GM12892 (cell line): ENCODE measurements around the gene REN.

Experiments
- DNase-seq: peaks from one replicate; pipeline ENCODE4 v3.0.0; 2011; ENCODE audit not compliant: insufficient read length
- FAIRE-seq: peaks from 2 replicates; lab custom pipeline; 2011; peaks lifted over from hg19 to GRCh38; lab: Jason Lieb, UNC
- POLR2A ChIP-seq: IDR thresholded peaks from 2 replicates; pipeline ENCODE4 v1.6.1; 2011; ENCODE audit warnings: low read depth, low read length, control low read depth
- POLR2AphosphoS5 ChIP-seq: IDR thresholded peaks from 2 replicates; pipeline ENCODE4 v1.6.1; 2011; ENCODE audit warnings: low read depth, low read length, control low read depth
- TAF1 ChIP-seq: IDR thresholded peaks from 2 replicates; pipeline ENCODE4 v1.6.1; 2011; ENCODE audit warnings: low read depth, mild to moderate bottlenecking, control low read depth, low read length, borderline replicate concordance

The REN gene

GRCh38 chr1:204139088-204139487 lies 27.0 kb downstream of the REN start:
- FAIRE-seq (no peak), DNase-seq (no peak)
- no peak for TF ChIP-seq POLR2A

- TF ChIP-seq TAF1 (no peak), POLR2A (no peak), POLR2AphosphoS5 (no peak)
- FAIRE-seq = no peak
- DNase-seq = no peak
Measured at GRCh38 chr1:204136814-204137213, 29.3 kb downstream of the REN start.

GRCh38 chr1:204134103-204134502 lies 32.0 kb downstream of the REN start:
- FAIRE-seq (no peak), DNase-seq (no peak)
- no peak for TF ChIP-seq POLR2A
- TF ChIP-seq TAF1 = no peak
- no peak for TF ChIP-seq POLR2AphosphoS5

GRCh38 chr1:204132718-204133117 lies 33.4 kb downstream of the REN start:
- FAIRE-seq (no peak), DNase-seq (no peak)
- TF ChIP-seq TAF1 = no peak
- no peak for TF ChIP-seq POLR2A
- TF ChIP-seq POLR2AphosphoS5 = no peak

GRCh38 chr1:204131978-204132377 lies 34.2 kb downstream of the REN start:
- FAIRE-seq = no peak
- no peak for DNase-seq
- TF ChIP-seq TAF1 = no peak

GRCh38 chr1:204130981-204131892 lies 34.9 kb downstream of the REN start:
- DNase-seq (no peak), FAIRE-seq (no peak)
- no peak for TF ChIP-seq POLR2AphosphoS5
- no peak for TF ChIP-seq POLR2A
- no peak for TF ChIP-seq TAF1

GRCh38 chr1:204130178-204130577 lies 36.0 kb downstream of the REN start:
- no peak for FAIRE-seq
- no peak for DNase-seq
- no peak for TF ChIP-seq POLR2A
- TF ChIP-seq TAF1 = no peak
- no peak for TF ChIP-seq POLR2AphosphoS5

GRCh38 chr1:204128964-204129896 lies 36.9 kb downstream of the REN start:
- DNase-seq (peak; percentile 90), FAIRE-seq (peak; percentile 85)
- TF ChIP-seq TAF1 = no peak

GRCh38 chr1:204128464-204128963 lies 37.6 kb downstream of the REN start:
- no peak for DNase-seq
- no peak for FAIRE-seq
- no peak for TF ChIP-seq TAF1
- TF ChIP-seq POLR2A = no peak
- TF ChIP-seq POLR2AphosphoS5 = no peak

GRCh38 chr1:204127597-204128242 lies 38.4 kb downstream of the REN start:
- no peak for TF ChIP-seq POLR2AphosphoS5
- TF ChIP-seq POLR2A = no peak
- no peak for TF ChIP-seq TAF1
- FAIRE-seq (no peak), DNase-seq (no peak)

- FAIRE-seq = no peak
- no peak for TF ChIP-seq POLR2AphosphoS5
- no peak for DNase-seq
Measured at GRCh38 chr1:204126956-204127355, 39.2 kb downstream of the REN start.

GRCh38 chr1:204126386-204126785 lies 39.8 kb downstream of the REN start:
- no peak for FAIRE-seq
- no peak for DNase-seq

More at GRCh38 chr1:204126386-204126785, 39.8 kb downstream of the REN start:
- no peak for TF ChIP-seq TAF1
- TF ChIP-seq POLR2AphosphoS5 = no peak
- no peak for TF ChIP-seq POLR2A
